Fibroblast of skin of right quadriceps (primary cell): ENCODE results near the gene CNP.

Experiments used
- DNase-seq: peaks from one replicate; pipeline ENCODE4 v3.0.0-alpha.2; 2013

The CNP gene

DNA sequence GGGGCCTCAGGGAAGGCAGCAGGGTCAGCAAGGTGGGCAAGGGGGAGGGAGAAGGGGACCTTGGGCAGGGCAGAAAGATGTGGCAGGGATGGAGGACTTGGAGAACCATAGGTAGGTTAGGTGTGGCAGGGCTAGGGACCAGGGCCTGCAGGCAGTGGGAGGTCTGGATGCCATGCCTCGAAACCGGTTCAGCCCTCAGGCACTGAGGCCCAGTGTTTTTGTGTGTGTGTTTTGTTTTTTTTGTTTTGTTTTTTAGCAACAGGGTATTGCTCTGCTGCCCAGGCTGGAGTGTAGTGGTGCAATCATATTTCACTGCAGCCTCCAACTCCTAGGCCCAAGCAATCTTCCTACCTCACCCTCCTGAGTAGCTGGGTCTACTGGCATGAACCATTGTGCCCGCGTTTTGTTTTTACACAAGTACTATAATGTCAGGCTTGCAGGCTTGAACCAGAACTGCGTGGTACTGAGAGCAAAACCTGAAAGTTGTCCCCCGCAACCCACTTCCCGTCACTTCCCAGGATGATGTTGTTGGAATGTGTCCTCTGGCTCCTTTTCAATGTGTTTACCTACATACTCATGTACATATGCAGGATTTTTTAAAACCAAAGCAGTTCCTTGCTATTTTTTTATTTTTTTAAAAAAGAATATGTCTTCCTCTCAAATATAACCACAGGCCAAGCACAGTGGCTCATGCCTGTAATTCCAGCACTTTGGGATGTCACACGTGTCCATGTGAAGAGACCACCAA, 23.8 kb upstream of the CNP start:
- no peak for DNase-seq

DNA sequence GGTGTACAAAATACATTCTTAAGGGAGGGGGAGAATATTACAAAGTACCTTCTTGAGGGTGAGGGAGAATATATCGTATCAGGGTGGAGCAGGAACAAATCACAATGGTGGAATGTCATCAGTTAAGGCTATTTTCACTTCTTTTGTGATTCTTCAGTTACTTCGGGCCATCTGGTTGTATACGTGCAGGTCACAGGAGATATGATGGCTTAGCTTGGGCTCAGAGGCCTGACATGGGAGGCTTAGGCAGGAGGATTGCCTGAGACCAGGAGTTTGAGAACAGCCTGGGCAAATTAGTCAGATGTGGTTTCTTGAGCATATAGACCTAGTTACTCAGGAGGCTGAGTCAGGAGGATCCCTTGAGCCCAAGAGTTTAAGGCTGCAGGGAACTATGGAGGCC, 23.1 kb upstream of the CNP start:
- DNase-seq: no peak

DNA sequence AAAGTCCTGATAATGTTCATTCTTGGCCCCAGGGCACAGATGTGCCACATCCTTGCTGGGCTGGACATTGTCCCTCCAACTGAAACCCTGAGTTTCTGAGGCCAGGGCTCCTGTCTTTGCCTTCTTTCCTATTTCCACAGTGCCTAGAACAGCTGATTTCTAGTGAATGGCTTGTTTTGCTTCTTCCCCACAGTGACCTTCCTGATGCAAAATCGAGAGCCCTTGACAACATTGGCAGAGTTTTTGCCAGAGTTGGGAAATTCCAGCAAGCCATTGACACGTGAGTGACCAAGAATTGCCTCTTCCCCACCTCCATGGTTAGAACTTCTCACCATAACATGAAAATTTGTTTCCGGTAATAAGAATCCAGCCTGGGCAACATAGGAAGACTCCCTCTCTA, 21.7 kb upstream of the CNP start:
- no peak for DNase-seq

DNA sequence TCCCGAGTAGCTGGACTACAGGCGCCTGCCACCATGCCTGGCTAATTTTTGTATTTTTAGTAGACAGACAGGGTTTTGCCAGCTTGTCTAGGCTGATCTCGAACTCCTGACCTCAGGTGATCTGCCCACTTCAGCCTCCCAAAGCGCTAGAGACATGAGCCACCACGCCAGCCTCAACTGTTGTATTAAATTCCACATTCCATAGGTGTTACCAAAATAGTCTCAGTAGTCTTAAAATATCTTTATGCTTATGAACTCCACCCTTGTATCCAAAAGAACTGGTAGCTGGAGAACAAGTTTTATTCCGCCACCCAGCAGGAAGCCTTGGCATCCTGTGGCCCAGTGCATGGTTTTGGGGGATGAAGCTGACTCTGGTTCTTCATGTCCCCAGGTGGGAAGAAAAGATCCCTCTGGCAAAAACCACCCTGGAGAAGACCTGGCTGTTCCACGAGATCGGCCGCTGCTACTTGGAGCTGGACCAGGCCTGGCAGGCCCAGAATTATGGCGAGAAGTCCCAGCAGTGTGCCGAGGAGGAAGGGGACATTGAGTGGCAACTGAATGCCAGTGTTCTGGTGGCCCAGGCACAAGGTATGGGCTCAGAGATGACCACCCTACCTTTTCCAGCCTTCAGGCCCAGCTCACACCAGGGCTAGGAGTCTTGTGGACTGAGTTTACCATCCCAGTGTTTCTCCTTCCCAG, 17.7 kb upstream of the CNP start:
- no peak for DNase-seq

DNA sequence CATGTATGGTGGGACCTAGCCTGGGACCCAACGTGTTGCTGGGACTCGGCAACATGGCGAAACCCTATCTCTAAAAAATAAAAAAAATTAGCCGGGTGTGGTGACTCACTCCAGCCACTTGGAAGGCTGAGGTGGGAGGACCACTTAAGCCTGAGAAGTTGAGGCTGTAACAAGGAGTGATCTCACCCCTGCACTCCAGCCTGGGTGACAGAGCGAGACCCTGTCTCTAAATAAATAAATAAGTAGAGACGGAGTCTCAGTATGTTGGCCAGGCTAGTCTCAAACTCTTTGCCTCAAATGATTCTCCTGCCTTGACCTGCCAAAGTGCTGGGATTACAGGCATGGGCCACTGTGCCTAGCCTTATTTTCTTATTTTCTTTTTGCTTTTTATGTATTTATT, 10.1 kb upstream of the CNP start:
- no peak for DNase-seq

DNA sequence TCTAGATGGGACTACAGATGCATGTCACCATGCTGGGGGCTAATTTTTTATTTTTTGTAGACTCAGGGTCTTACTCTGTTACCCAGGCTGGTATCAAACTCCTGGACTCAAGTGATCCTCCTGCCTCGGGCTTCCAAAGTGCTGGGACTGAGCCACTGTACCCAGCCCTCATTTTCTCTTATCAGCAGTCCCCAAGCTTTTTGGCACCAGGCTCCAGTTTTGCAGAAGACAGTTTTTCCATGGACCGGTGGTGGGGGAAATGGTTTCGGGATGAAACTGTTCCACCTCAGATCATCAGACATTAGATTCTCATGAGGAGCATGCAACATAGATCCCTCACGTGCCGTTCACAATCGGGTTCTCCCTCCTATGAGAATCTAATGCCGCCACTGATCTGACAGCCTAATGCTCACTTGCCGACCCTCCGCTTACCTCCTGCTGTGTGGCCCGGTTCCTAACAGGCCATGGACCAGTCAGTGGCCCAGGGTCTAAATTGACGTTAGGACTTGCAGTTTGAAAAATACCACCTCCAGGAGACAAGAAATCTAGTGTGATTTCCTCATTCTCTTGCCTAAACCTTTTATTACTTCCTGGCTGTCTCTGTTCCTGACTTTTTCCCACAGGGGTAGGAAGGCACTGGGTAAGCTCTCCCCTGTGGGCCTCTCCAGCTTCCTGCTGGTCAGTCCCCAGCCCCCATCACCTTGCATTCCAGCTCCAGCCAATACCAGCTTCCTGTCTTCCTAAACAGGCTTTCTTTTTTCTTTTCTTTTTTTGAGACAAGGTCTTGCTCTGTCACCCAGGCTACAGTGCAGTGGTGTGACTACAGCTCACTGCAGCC, 9.3 kb upstream of the CNP start:
- peak; percentile 42 for DNase-seq

DNA sequence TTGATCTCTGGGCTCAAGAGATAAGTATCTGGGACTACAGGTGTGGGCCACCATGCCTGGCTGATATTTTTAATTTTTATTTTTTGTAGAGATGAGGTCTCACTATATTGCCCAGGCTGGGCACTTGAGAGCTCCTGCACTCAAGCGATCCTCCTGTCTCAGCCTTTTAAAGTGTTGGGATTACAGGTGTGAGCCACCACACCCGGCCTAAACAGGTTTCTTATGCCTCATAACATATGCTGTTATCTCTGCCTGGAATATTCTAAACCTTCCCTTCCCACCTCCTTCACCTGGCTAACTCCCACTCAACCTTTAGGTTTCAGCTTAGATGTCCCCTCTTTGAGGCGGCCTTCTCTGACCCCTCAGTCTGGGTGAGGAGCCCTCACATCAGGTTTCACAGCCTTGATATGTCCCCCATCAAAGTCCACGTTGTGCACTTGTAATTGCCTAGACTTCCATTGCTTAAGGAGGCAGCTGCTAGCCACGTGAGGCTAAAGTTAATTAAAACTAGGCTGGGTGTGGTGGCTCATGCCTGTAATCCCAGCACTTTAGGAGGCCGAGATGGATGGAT, 8.6 kb upstream of the CNP start:
- no peak for DNase-seq

DNA sequence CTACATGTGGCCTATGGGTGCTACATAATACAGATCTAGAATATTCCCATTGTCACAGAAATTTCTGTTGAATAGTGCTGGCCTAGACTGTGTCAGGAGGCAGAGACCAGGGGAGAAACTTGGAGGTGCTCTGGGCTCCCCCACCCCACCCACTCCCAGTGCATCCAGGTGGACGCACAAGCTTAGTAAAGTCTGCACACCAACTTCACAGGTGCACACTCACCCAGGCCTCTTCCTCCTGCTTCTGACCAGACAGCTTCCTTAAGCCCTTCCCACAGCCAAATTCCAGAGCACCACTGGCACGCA, 7.6 kb upstream of the CNP start:
- no peak for DNase-seq

DNA sequence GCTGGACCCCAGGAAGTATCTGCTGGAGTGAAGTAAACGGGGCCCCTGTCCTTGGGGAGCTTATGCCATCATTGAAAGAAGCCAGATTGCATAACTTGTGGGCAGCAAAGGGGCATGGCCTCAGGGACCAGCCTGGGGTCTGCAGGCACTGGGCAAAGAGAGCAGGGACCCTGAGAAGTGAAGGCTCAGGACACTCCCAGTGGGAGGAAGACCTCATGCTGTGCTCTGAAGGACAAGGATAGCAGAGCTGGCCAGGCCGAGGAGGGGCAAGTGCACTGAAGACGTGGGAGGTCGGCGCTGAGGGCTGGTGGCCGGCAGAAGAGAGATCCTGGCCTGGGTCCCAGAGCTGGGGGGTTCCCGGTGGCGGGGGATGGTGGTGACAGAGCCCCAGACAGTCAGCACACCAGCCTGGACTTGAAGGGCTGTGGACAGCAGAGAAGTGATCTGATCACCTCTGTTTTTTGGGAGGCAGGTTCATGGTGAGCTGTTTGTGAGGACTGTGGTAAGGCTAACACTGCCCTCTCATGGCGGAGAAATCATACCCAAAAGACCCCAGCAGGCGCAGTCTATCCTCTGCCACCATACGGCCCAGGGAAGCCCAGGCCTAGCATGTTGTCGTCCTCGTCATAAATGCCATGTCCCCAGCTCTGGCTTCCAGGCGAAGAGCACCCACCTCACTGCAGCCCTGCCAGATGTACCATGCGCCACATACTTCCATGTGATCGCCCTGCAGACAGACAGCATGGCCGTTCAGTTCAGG, 7.1 kb upstream of the CNP start:
- peak; percentile 48 for DNase-seq

DNA sequence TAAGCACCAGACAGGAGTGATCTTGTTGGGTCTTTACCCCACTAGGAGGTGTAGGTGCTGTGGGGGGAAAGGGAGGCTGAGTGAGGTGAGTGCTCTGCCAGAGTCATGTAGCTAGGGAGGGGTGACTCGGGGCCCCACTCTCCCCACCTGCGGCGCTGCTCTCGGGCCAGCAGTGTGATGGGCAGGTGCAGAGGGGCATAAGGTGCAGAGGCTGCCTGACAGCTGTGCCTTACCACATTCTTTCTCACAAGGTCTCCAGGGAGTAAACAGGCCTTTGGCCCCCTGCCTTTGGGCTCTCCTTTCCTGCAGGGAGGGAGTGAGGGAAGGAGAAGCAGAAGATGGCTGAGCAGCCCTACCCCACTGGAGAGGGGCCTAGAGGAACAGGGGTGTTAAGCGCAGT, 4.5 kb upstream of the CNP start:
- no peak for DNase-seq

DNA sequence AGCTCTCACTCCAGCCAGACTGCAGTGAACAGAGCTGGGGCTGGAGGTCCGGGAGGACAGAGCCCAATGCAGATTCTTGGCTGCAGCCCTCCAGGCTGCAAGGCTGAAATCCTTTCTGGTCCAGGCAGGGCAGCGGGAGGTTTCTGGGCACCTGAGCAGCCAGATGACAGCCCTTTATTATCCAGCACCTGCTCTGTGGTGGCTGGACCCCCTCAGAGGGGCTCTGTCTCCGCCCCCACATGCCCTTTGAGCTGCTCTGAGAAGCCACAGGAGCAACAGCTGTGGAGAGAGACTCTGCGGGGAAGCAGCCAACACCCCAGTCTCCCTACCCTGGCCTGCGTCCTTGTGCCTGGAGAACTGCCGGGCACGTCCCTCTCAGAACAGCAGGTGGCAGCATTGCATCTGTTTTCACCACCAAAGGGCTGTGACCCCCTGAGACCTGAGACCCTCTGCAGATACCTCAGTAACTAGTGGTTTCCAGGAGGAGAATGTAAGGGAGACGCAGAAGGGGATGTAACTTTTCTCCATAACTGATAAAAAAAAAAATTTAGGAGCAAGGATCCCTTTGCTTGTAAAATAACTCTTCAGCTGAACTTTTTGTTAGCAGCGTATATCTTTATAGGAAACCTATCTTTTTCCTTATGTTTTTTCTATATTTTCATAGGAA, 3.7 kb upstream of the CNP start:
- peak; percentile 47 for DNase-seq

DNA sequence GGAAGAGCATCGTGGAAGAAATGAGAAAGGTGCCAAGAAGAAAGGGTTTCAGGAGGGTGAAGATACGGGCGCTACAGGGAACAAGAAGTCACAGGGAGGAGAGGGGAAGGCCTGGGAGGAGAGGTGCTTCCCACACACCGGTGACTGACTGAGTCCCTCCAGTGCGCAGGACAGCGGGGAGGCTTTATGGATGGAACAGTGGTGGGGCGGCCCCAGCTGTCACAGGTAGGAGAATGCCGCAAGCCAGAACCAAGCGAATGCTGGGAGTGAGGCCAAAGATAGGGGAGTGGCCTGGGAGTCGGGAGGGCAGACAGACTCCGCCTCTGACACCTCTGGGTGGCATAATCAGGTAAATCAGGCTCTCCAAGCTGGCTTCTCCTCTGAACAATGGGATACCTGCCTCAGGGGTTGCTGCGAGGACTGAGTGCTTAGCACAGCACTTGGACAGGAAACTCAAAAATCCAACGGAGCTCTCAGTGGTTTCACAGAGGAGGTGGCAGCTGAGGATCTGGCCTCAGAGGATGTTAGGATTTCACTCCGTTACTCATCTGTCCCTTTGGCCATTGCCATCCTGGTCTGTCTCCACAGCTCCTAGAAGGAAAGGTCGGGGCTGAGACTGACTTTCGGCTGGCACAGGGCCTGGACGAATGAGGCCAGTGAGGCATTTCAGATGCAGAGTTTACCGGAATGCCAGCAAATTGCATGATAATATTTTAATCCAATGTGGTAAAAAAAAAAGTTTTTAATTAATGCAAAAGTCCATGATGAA, 717 bp upstream of the CNP start:
- DNase-seq: no peak

DNA sequence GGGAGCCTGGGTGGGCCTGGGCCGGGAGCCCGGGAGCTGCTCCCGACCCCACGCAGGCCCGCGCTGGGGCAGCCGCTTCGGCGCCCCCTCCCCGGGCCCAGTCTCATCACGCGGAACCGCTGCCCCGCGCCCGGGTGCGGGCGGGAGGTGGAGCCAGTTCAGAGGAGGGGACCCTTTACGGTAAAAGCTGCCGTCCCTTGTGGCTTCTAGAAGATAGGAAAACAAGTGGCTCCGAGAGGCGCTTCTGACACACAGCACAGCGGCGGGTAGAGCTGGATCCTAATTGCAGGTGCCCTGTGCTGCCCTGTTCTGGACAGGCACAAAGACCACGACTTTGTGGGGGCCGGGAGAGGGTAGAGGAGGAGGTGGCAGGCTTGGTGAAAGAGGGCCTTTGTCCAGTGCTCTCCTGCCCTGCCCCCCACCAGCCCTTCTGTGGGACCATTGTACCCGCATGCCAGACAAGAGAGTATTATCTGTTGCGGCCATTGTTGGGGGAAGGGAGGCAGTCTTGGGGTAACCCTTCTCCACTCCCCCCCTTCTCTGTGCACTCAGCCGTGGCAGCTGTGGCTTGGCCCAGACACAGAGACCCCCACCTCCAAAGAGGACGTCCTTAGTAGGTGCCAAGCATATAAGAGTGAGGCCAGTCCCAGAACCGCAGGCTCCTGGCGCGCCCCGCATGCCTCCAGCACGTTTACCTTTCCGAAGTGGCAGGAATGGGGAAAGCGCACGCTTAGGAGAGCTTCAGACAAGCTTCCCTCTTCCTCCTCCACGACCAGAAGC, 736 bp downstream of the CNP start:
- no peak for DNase-seq

DNA sequence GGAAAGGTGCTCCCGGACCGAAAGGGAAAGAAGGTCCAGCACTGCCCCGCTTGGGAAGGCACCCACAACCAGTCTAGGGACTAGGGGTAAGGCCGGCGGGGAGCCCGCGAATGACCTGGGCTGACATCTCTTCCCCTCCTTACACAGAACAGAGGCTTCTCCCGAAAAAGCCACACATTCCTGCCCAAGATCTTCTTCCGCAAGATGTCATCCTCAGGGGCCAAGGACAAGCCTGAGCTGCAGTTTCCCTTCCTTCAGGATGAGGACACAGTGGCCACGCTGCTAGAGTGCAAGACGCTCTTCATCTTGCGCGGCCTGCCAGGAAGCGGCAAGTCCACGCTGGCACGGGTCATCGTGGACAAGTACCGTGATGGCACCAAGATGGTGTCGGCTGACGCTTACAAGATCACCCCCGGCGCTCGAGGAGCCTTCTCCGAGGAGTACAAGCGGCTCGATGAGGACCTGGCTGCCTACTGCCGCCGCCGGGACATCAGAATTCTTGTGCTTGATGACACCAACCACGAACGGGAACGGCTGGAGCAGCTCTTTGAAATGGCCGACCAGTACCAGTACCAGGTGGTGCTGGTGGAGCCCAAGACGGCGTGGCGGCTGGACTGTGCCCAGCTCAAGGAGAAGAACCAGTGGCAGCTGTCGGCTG, 1.5 kb downstream of the CNP start:
- DNase-seq: no peak

DNA sequence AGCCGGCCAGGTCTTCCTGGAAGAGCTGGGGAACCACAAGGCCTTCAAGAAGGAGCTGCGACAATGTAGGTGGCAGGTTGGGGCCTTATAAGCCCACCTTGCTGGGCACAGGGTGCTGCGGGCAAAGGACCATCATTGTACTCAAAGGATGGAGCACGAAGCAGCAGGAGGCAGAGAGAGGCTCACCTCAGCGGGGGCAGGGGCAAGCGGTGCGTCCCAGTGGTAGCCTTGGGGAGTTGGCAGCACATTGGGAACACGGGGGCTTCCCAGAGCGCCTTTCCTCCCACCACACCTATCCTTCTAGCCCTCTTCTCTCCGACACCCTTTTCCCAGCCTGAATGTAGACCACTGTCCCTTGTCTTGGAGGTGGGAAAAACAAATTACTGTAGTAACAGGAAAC, 2.1 kb downstream of the CNP start:
- DNase-seq: no peak

DNA sequence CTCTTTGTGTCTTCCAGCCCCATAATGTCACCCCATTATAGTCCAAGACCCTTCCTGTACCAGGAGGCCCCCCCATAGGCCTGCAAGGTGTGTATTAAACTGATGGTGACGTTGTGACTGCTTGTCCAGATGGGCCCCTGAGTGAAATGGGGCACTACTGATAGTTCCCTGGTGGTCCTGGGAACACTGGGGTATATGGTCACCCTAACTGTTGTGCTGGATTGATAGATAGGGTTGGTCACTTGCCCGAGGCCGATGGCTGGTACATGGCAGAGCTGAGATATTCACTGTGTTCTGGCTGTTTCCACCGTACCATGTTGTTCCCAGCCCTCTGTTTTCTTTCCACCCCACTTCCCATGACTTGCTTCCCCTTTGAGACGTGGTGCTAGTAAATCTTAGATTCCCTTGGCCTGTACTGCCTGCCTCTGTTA, 4.3 kb downstream of the CNP start:
- DNase-seq: no peak

DNA sequence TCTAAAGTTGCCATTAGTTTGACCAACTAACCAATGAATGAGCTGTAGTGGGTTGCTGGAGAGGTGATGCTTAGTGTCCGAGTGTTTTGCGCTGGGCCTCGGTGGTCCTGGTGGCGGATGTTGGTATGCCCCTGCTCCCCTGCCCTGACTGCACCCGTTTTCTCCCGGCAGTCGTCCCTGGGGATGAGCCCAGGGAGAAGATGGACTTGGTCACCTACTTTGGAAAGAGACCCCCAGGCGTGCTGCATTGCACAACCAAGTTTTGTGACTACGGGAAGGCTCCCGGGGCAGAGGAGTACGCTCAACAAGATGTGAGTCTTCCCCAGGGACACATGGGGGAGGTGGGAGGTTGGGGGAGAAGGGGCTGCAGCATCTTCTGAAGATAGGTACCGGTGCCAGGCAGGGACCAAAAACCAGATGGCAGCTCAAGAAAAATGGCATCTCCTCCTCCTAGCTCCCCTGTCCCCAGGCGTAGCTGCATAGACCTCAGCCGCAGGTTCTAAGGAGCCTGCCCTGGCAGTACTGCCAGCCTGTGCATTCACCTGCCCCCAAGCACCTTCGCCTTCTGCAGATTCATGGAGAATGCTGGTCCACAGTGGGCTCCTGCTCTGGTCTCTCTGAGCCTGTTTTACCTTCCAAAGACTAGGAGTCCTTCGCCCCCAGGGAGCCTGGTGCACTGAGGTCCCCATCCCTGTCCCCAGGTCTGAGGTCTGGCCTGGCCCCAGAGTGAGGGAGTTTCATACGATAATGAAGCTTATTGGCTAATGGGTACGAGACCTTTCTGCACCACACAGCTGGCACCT, 5.3 kb downstream of the CNP start:
- no peak for DNase-seq

DNA sequence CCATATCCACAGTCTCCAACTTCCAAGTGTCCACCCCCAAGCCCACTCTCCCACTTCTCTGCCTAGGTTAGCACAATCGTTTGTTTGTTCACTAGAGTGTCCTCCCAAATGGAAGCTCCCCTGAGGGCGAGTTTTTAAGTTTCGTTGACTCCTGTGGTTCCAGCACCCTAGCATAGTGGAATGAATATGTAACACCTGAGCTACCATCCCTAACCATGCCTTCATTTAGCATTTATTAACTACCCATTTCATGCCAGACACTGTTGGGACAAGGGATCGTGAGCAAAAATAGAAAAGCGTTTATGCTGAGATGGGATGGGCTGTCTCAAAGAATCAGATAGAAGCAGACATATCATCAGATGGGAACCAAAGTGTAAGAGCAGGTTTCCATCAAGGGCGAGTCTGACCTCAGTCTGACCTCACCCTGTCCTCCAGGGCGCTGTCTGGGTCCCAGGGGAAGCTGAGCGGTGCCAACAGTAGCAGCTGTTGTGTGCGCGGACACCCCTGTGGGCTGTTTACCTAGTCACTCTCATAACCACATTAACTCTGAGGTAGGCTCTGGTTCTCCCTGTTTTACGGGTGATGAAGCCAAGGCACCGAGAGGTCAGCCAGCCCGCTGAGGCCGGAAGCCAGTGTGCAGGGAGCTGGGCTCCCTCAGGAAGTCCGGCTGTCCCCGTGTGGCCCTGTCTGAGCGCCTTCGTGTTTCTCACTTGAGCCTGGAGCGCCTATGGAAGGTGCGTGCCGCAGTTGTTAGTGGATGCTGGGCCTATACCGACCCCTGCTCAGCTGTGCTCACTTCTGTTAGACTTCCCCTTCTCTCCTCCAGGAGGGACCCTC, 6.2 kb downstream of the CNP start:
- no peak for DNase-seq
